HEK293T (cell line): ENCODE data around the gene GJB1.

Source experiments
- CTCF ChIA-PET: fragments of 350-600 bp; formaldehyde crosslinking; extraction: SDS; loops from one replicate; lab custom pipeline; 2021; ENCODE audit warnings: antibody characterized with exemption, inconsistent platforms; lab: Yijun Ruan, JAX
- POLR2A ChIA-PET: fragments of 350-600 bp; formaldehyde crosslinking; extraction: SDS; loops from one replicate; lab custom pipeline; 2020; ENCODE audit warnings: antibody characterized with exemption, inconsistent platforms; lab: Yijun Ruan, JAX
- DNase-seq: peaks from one replicate; pipeline ENCODE4 v3.0.0; 2012; ENCODE audit warnings: mixed read lengths; ENCODE audit errors: extremely low spot score
- ARNT ChIP-seq: fragments of 450-650 bp; IDR thresholded peaks from 2 replicates; pipeline ENCODE4 v1.6.1; 2017; ENCODE audit warnings: mild to moderate bottlenecking
- BHLHE40 ChIP-seq: fragments of 450-650 bp; IDR thresholded peaks from 2 replicates; pipeline ENCODE4 v1.6.1; 2016; ENCODE audit warnings: mild to moderate bottlenecking, moderate library complexity, borderline replicate concordance
- CTBP1 ChIP-seq: fragments of 450-650 bp; IDR thresholded peaks from 2 replicates; pipeline ENCODE4 v1.6.1; 2016; ENCODE audit warnings: borderline replicate concordance
- ELF4 ChIP-seq: fragments of 450-650 bp; IDR thresholded peaks from 2 replicates; pipeline ENCODE4 v1.6.1; 2017; ENCODE audit warnings: antibody characterized with exemption
- FOXA1 ChIP-seq: fragments of 450-650 bp; IDR thresholded peaks from 2 replicates; pipeline ENCODE4 v1.6.1; 2016; ENCODE audit warnings: mild to moderate bottlenecking
- FOXK2 ChIP-seq: fragments of 450-650 bp; IDR thresholded peaks from 2 replicates; pipeline ENCODE4 v1.6.1; 2016; ENCODE audit warnings: mild to moderate bottlenecking
- FOXM1 ChIP-seq: fragments of 450-650 bp; IDR thresholded peaks from 2 replicates; pipeline ENCODE4 v1.6.1; 2017; ENCODE audit warnings: mild to moderate bottlenecking, borderline replicate concordance
- HDGF ChIP-seq: fragments of 450-650 bp; IDR thresholded peaks from 2 replicates; pipeline ENCODE4 v1.6.1; 2017; ENCODE audit warnings: antibody characterized with exemption, borderline replicate concordance
- L3MBTL2 ChIP-seq: fragments of 450-650 bp; conservative IDR thresholded peaks from 2 replicates; pipeline ENCODE4 v1.6.1; 2016; ENCODE audit warnings: mild to moderate bottlenecking
- LEF1 ChIP-seq: fragments of 450-650 bp; IDR thresholded peaks from 2 replicates; pipeline ENCODE4 v1.6.1; 2017; ENCODE audit warnings: mild to moderate bottlenecking, borderline replicate concordance
- NFRKB ChIP-seq: fragments of 450-650 bp; IDR thresholded peaks from 2 replicates; pipeline ENCODE4 v1.6.1; 2016; ENCODE audit warnings: mild to moderate bottlenecking, moderate library complexity
- SP1 ChIP-seq: fragments of 450-650 bp; IDR thresholded peaks from 2 replicates; pipeline ENCODE4 v1.6.1; 2017
- SUZ12 ChIP-seq: fragments of 450-650 bp; IDR thresholded peaks from 2 replicates; pipeline ENCODE4 v1.6.1; 2016; ENCODE audit warnings: mild to moderate bottlenecking
- TARDBP ChIP-seq: fragments of 450-650 bp; IDR thresholded peaks from 2 replicates; pipeline ENCODE4 v1.6.1; 2016
- ZNF384 ChIP-seq: fragments of 450-650 bp; IDR thresholded peaks from 2 replicates; pipeline ENCODE4 v1.6.1; 2016
- TF ChIP-seq, protein P1 (sequence below): fragments of 450-650 bp; IDR thresholded peaks from 2 replicates; pipeline ENCODE4 v1.6.1; 2016

The GJB1 gene

DNA sequence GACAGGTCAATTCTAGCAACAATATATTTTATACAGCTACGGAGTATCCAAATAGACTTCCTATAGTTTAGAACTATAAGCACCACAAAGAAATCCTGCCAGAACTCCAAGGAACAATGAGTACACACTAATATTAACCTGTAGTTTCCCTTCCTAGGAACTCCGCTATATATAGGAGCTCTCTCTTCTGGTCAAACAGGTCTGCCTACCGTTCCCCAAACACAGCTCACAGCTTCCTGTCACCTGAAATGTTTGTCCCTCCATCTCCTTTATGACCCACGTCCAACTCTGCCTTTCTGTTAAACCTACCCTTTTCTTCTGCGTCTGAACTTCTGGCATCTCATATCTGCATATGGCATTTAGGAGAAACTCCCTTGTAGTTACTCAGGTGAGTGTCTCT, 10.5 kb upstream of the GJB1 start:
- TF ChIP-seq ELF4: no peak
- TF ChIP-seq LEF1: no peak
- no peak for TF ChIP-seq ARNT
- no peak for TF ChIP-seq NFRKB
- TF ChIP-seq FOXK2: no peak
- TF ChIP-seq SUZ12: no peak
- no peak for TF ChIP-seq ZNF384
- TF ChIP-seq FOXA1: no peak
- TF ChIP-seq FOXM1: no peak
- TF ChIP-seq TARDBP: no peak
- TF ChIP-seq CTBP1: no peak
- no peak for TF ChIP-seq L3MBTL2
- TF ChIP-seq, protein P1, sequence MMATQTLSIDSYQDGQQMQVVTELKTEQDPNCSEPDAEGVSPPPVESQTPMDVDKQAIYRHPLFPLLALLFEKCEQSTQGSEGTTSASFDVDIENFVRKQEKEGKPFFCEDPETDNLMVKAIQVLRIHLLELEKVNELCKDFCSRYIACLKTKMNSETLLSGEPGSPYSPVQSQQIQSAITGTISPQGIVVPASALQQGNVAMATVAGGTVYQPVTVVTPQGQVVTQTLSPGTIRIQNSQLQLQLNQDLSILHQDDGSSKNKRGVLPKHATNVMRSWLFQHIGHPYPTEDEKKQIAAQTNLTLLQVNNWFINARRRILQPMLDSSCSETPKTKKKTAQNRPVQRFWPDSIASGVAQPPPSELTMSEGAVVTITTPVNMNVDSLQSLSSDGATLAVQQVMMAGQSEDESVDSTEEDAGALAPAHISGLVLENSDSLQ: no peak
- ChIA-PET CTCF (interaction anchor here (0.8 kb wide), 1 partner anchor 16 kb away, joined by 3 read pairs; no protein-coding TSS in a partner anchor), POLR2A (interaction anchor here (0.5 to 0.9 kb wide), 2 partner anchors 41 to 42 kb away, joined by 3 read pairs; partner anchors contain the start of gene ZMYM3)
- no peak for DNase-seq

DNA sequence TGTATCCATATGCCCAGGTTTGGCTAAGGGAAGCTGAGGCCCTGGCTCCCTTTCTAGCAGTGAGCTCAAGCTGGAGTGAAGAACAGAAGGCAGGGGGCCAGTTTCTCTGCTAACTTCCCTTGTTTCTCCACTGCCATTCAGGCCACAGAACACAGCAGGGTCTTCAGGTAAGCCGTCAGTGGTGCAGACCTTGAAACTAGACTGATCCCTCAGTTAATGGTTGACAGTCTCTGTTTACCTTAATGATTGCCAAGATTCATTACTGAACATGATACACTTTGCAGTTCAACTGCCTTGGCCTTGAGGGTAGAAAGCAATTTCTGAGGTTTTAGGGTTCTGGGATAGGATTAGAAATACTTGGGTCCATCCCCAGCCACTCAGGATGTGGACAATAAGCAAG, 8.9 kb upstream of the GJB1 start:
- TF ChIP-seq BHLHE40: no peak
- TF ChIP-seq SP1: no peak
- TF ChIP-seq ZNF384: no peak
- no peak for TF ChIP-seq NFRKB
- TF ChIP-seq FOXA1: no peak
- no peak for TF ChIP-seq L3MBTL2
- TF ChIP-seq FOXM1: no peak
- TF ChIP-seq ARNT: no peak
- TF ChIP-seq HDGF: no peak
- TF ChIP-seq SUZ12: no peak
- no peak for TF ChIP-seq LEF1
- no peak for TF ChIP-seq CTBP1
- no peak for DNase-seq
- ChIA-PET CTCF (no interaction called here), POLR2A (interaction anchor here (1.3 kb wide), 1 partner anchor 69 kb away, joined by 3 read pairs; the partner anchor contains the start of gene NONO)

DNA sequence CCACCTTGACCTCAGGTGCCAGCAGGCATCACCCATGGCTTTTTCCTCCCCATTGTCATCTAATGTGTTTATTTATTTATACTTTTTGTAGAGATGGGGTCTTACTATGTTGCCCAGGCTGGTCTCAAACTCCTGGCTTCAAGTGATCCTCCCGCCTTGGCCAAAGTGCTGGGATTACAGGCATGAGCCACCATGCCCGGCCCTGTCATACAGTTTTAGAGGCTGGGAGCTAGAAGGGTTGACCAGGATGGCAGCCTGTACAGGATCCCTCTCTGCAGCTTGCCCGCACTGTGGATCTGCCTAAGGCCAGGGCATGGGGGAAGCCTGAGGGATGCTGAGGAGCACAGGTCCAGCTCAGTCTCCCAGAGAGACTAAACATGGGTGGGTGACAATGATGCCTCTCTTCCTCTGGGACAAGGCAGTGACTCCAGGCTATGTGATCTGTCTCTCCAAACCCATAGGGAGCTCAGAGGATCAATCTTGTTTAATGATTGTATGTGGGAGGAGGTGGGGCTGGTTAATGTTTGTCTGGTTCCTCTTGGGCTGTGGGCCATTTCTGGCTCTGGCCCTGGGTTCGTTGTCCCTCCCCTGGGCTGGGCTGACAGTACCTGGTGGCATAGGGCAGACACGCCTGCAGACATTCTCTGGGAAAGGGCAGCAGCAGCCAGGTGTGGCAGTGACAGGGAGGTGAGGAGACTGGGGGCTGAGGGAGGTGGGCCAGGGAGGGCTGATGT, 8.3 kb upstream of the GJB1 start:
- CTCF ChIA-PET: no interaction called here
- TF ChIP-seq NFRKB (no peak), HDGF (no peak), ELF4 (no peak)
- POLR2A ChIA-PET: interaction anchor here (1.3 kb wide), 1 partner anchor 68 kb away, joined by 3 read pairs; the partner anchor contains the start of gene NONO
- no peak for DNase-seq

DNA sequence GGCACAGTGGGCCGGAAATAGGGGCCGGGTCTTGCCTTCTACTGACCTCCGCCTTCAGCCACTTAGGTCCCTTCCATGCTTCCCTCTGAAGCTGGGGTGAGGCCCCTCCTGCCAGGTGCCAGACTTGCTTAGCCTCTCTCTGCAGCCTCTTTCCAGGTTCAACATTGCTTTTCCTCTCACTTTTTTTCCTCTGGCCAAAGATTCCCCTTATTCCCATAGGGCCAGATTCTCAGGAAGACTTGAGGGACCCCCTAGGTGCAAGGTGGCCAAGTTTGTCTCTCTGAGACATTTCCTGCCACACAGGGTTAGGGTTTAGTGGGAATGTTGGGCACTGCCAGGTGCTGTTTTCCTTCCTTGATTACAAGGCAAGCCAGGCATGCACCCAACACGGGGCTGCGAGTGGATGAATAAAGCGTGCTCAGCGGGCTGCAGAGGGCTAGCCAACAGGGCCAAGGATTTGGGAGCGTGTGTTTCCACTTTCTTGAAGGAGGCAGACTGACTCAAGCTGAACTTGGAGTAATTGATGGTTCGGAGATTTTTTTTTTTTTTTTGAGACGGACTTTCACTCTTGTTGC, 7.6 kb upstream of the GJB1 start:
- DNase-seq: no peak
- POLR2A ChIA-PET: no interaction called here
- no peak for TF ChIP-seq FOXM1
- TF ChIP-seq ZNF384: no peak
- no peak for TF ChIP-seq L3MBTL2
- TF ChIP-seq LEF1: no peak
- TF ChIP-seq FOXA1: no peak
- TF ChIP-seq FOXK2: no peak
- TF ChIP-seq NFRKB: no peak
- TF ChIP-seq ELF4: no peak
- TF ChIP-seq CTBP1: no peak
- CTCF ChIA-PET: no interaction called here

DNA sequence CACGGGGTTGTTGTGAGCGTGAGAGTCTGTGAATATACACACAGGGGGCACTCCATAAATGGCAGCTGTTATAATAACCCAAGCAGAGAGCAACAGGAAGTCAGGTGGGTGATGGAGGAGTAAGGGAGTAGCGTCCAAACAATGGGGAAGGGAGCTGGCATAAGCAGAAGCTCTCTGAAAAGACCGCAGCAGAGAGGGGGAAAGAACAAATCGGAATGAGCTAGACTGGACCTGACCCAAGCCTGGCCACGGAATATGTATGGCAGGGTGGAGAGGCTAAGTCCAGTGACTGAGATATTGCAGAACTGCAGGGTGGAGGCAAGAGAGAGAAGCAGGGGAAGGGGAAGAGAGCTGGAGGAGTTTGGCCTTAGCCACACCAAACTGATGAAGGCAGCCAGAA, 6.5 kb upstream of the GJB1 start:
- no peak for DNase-seq
- ChIA-PET CTCF (interaction anchor here (0.6 kb wide), 1 partner anchor 68 kb away, joined by 3 read pairs; no protein-coding TSS in a partner anchor), POLR2A (no interaction called here)
- TF ChIP-seq ELF4: no peak
- no peak for TF ChIP-seq CTBP1
- no peak for TF ChIP-seq L3MBTL2
- no peak for TF ChIP-seq ARNT

DNA sequence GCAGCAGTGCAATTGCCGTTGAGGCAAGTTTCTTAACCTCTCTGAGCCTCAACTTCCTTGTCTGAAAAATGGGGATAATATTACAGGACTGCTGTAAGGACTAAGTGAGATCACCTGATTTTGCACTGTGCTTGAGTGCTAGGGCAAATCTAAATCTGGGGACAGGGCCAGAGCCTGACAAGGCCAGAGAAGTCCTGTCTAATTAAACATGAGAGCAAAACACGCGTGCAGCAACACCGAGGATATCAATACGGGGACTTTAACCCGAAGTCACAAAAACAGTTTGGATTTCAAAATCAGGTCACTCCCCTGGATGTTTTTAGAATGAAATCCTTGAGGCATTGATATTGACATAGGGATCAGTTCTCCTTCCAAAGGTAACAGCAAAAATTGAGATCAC, 5.7 kb upstream of the GJB1 start:
- POLR2A ChIA-PET: no interaction called here
- DNase-seq: no peak
- CTCF ChIA-PET: no interaction called here
- no peak for TF ChIP-seq TARDBP
- TF ChIP-seq, protein P1: no peak
- TF ChIP-seq L3MBTL2: no peak
- no peak for TF ChIP-seq BHLHE40
- TF ChIP-seq ZNF384: no peak
- TF ChIP-seq ELF4: no peak
- no peak for TF ChIP-seq CTBP1
- TF ChIP-seq FOXA1: no peak
- TF ChIP-seq SP1: no peak
- TF ChIP-seq ARNT: no peak
- TF ChIP-seq NFRKB: no peak
- TF ChIP-seq FOXK2: no peak
- no peak for TF ChIP-seq FOXM1
- TF ChIP-seq HDGF: no peak

DNA sequence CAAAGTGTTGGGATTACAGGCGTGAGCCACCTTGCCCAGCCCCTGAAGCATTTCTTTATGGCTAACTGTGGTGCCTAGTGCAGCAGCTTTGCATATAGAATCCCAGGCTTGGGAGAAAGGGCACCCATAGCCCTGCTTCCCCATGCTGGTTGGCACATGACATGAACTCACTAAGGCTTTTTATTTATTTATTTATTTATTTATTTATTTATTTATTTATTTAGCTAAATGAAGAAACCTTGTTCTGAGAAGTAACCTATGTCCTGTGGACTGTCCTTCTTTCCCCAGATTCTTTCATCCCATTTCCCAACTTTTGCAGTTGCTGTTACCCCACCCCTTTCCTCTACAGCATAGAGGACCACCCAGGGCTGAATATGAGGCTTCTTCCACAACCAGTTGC, 1.9 kb upstream of the GJB1 start:
- no peak for DNase-seq
- TF ChIP-seq NFRKB (no peak), CTBP1 (no peak), HDGF (no peak), ELF4 (no peak), TARDBP (no peak), FOXK2 (no peak), L3MBTL2 (no peak), ARNT (no peak)
- TF ChIP-seq, protein P1: no peak
- POLR2A ChIA-PET: no interaction called here
- CTCF ChIA-PET: no interaction called here
